ENCODE results near the gene ABHD10. TPM values are rescaled to one million over a fixed set of nuclear protein-coding genes. Genes with fewer than 3 reads are reported as not detected.

ABHD10 gene
- total RNA-seq, 1 donor from 2014 or later, result 29.3 TPM

- DNase-seq, result no peak
- intact Hi-C loops (cut with DNase I), result no loop called here
These were observed 40.9 kb downstream of the ABHD10 start for GRCh38 chr3:112019716-112020115.

GRCh38 chr3:112020674-112021085 is 41.9 kb downstream of the ABHD10 start:
- ATAC-seq (no peak), DNase-seq (no peak)
- H3K36me3 ChIP-seq, result no peaks in the 10 kb centered on the region
- H3K4me3 ChIP-seq, result no peak overlapping the region
- intact Hi-C loops (cut with DNase I), result no loop called here
- TF ChIP-seq CTCF (IDR thresholded peaks at IDR 0.05), result no peak
- no peak overlapping the region for H3K27ac ChIP-seq
- no peaks in the 10 kb centered on the region for H3K9me3 ChIP-seq
- no peaks in the 10 kb centered on the region for H3K27me3 ChIP-seq (ENCODE audit: low read depth)
- no peaks in the 10 kb centered on the region for H3K4me1 ChIP-seq

More at GRCh38 chr3:112019716-112020115, 40.9 kb downstream of the ABHD10 start:
- Histone ChIP-seq H3K4me1 (no peaks in the 10 kb centered on the region), H3K27ac (no peak overlapping the region), H3K36me3 (no peaks in the 10 kb centered on the region), H3K27me3 (ENCODE audit: low read depth) (no peaks in the 10 kb centered on the region), H3K9me3 (no peaks in the 10 kb centered on the region), H3K4me3 (no peak overlapping the region)
- TF ChIP-seq CTCF (IDR thresholded peaks at IDR 0.05), result no peak
- no peak for ATAC-seq

DNA sequence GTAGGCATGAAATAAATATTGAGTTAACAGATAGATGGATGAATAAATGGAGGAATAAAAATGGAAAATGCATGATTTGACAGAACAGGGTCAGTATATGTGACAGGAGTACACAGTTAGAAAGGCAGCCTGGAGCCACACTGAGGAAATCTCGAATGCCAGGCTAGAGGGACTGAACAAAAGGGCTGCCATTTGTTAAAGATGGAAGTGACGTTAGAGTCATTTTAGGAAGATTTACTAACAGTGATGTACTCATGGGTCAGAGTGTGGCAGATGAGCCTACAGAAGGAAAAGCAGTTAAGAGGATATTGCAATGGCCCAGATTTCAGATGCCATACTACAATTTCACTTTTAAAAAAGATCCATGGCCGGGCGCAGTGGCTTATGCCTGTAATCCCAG is 48.3 kb downstream of the ABHD10 start:
- no peak overlapping the region for H3K4me3 ChIP-seq
- H3K4me1 ChIP-seq, result no peaks in the 10 kb centered on the region
- H3K27me3 ChIP-seq (ENCODE audit: low read depth), result no peaks in the 10 kb centered on the region
- no peaks in the 10 kb centered on the region for H3K36me3 ChIP-seq
- intact Hi-C loops (cut with DNase I), result no loop called here
- DNase-seq (no peak), ATAC-seq (no peak)
- TF ChIP-seq CTCF (IDR thresholded peaks at IDR 0.05), result no peak
- no peaks in the 10 kb centered on the region for H3K9me3 ChIP-seq
- H3K27ac ChIP-seq, result no peak overlapping the region

GRCh38 chr3:112027826-112028225 is 49.0 kb downstream of the ABHD10 start:
- Histone ChIP-seq H3K4me3 (no peak overlapping the region), H3K36me3 (no peaks in the 10 kb centered on the region), H3K9me3 (no peaks in the 10 kb centered on the region), H3K4me1 (no peaks in the 10 kb centered on the region), H3K27ac (no peak overlapping the region), H3K27me3 (ENCODE audit: low read depth) (no peaks in the 10 kb centered on the region)
- ATAC-seq (no peak), DNase-seq (no peak)
- intact Hi-C loops (cut with DNase I), result no loop called here
- TF ChIP-seq CTCF (IDR thresholded peaks at IDR 0.05), result no peak

DNA sequence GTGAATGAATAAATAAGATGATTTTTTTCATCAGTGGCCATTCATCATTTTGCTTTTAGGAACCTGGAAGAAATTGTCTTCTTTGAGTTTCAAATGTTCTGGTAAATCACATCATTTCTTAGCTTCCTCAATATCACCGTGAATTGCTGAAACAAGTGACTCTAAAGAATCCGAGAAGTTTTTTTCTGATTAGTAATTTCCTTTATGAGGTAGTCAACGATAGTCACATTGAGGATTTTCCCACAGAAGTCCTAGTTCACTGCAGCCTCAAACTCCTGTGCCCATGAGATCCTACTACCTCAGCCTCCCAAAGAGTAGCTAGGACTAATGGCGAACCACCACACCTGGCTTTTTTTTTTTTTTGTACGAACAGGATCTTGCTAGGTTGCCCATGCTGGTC is 52.1 kb downstream of the ABHD10 start:
- Histone ChIP-seq H3K27ac (no peak overlapping the region), H3K27me3 (ENCODE audit: low read depth) (no peaks in the 10 kb centered on the region), H3K4me3 (no peak overlapping the region), H3K36me3 (no peaks in the 10 kb centered on the region), H3K4me1 (no peaks in the 10 kb centered on the region), H3K9me3 (no peaks in the 10 kb centered on the region)
- ATAC-seq, result no peak
- intact Hi-C loops (cut with DNase I), result no loop called here
- no peak for TF ChIP-seq CTCF (IDR thresholded peaks at IDR 0.05)
- DNase-seq, result no peak

Data from lower lobe of right lung (tissue), 2 donors.